GM21447 (cell line): ENCODE data around the gene DPAGT1.
"Not testable (repeated sequence)": the region's sequence is repeated elsewhere in the genome, so short reads cannot be mapped to it uniquely, and the experiment has no call there.

Experiments used
- ATAC-seq: cut with Tn5 transposase; IDR thresholded peaks from one replicate; pipeline ENCODE4 v1.9.1; 2021; ENCODE audit not compliant: unreplicated experiment

DPAGT1 gene

DNA sequence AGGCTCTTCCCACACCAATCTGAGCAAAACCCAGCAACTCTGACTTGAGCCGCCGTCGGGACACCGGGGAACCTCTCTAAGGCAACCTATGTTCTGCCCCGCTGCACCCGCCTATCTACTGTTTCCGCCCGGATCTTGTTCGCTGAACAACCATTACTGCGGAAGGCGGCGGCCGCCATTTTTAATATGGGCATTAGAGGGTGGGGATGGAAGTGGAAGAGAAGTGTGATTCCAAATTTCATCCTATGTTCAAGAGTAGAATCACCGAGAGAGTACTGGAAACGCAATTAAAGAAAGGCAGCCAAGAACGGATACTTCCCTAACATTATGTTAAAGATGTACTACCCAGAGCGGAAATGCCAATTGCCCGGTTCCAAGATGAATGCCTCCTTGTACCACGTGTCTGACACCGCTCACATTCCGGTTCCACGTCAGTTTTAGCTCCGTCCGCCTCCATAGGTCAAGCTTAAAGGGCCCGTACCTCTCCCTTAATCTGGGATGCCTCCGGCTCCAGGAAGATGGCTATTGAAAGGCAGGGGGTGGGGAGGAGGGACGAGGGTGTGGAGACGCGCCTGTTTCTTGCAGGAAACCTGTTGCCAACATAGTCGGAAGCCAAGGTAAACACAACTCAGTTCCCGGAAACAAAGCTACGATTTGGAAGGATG lies at the start of gene DPAGT1:
DPAGT1 (minus strand) TSS at position 95 of the 665 bp plus-strand sequence. CDS start 198 bp downstream, outside the sequence.
- peak; percentile 81 for ATAC-seq

DNA sequence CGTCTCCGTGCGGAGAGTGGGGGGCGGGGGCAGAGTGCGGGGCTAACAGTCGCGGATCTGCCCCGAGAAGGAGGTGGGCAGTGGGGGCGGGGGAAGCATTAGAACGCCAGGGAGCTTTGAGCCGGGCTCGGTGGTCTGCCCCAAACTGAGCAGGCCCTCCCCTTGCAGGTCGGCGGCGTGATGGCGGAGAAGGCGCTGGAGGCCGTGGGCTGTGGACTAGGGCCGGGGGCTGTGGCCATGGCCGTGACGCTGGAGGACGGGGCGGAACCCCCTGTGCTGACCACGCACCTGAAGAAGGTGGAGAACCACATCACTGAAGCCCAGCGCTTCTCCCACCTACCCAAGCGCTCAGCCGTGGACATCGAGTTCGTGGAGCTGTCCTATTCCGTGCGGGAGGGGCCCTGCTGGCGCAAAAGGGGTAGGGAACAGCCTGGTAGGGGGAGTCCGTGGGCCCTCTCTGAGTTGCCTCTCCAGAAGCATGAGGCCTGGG lies 48.2 kb upstream of the DPAGT1 start:
- no peak for ATAC-seq

DNA sequence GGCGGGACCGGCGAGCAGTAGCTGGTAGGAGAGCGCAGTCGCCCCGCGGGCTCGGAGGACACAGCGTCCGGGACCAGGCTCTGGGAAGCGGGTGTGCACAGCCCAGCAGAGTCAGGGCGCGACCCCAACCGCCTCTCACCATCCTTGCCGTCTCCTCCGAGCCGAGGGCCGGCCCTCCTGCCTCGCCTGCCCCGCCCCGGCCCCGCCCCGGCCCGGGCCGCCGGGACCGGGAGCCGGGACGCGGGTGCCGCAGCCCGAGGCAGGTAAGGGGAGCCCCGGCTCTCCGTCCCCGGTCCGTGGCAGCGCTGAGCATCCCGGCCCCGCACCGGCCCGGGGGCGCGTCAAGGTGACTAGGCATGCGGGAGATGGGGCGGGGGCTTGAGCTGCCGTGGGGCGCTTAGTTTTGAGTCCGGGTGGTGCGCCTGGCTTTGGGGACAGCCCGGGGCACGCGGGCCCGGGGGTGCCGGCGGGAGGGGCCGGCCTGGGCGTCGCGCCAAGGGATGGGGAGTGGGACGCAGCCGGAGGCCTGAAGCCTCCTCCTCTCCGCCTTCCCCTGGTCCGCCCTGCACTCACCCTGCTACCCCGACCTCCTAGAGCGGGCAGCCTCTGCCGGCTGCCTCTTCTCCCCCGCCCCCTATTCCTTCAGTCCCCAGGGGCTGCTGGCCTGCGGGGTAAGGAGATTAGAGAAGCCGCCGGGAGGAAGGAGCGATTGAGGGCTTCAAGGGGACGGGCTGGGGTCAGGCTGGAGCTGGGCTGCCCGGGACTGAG lies 47.5 kb upstream of the DPAGT1 start, which contains the start of gene ABCG4:
ABCG4 (plus strand) TSS at position 35 of the 768 bp plus-strand sequence. CDS start 914 bp downstream, outside the sequence.
- ATAC-seq, result no peak

DNA sequence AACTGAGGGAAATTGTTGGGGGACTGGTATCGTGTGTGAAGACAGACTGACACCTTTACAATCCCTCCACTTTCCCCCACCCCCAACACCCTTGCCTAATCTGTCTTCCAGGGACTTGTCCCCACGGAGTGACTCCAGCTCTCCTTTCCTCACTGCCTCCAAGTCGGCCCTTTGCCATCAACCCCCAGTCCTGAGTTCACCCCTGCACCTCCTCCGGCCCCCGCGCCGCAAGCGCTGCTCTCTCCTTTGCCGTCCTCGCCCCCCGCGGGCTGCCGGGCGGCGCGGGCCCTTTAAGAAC lies 47.0 kb upstream of the DPAGT1 start:
- ATAC-seq, result no peak

DNA sequence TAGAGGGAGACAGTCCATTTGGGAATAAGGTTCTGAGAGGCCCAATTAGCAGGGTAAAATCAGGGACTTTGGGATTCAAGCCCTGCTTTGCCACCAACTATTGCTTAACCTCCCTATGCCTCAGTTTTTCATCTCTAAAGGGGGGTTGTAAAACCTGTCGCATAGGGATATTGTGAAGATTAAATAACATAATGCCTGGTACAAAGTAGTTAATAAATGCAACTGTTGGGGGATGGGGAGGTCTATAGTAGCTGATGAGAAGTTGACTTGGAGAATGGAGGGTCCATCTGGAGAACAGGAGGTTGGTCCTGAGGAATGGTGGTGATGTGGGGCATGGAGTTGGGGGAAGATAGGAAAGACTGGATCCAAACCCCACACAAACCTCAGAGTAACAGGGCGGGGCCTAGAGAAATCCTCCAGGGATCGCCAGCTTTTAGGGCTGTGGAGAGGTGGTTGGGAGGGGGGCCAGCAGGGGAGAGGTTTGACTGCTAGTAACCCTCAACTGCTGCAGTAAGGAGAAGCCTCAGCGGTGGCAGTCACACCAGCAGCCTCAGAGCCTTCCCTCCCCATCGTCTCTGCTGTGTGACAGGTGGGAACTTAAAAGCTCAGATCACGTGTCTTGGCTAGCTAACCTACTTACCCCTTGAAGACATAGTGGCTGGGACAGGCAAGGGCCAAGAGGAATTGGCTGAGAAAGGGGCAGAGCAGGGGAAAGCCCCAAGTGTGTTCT lies 46.1 kb upstream of the DPAGT1 start:
- ATAC-seq, result no peak

DNA sequence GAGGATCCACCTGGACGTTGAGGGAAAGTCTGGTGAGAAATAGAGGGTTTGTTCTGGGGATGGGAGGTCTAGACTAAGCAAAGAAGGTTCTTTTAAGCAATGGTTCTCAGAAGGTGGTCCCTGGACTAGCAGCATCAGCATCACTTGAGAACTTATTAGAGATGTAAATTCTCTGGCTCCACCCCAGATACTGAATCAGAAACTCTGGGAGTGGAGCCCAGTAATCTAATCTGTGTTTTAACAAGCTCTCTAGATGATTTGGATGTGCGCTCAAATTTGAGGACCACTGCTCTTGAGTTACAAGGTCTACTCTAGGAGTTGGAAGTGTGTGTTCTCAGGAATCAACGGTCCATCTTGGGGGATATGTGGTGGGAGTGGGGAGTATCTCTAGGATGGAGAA lies 43.9 kb upstream of the DPAGT1 start:
- ATAC-seq, result no peak

DNA sequence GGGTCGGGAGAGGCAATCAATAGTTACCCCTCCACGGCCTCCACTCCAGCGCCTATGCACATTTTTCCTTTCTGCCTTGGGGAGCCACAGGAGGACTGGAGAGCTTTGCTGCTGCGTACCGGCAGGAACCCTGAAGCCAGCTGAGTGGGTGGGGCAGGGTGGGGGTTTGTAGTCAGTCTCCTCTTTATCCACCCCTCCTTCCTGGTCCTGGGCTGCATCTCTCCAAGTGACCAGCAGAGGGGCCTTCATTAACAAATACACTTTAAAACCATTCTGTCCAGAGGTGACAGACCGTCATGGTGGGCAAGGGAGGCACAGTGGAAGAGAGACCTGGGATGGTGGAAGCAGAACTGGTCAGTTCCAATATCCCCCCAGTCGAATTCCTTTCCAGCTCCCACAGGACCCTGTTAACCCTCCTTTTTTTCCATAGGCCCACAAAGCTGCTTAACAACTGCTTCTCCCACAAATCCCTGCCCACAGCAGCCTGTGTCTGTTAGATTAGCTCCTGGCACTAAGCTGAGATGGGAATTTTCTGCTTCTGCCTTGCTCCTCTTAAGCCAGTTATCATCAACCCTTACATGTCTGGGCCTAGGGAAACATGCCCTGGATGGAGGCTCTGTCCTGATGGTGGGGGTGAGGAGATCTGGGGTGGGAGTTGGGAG lies 43.3 kb upstream of the DPAGT1 start:
- no peak for ATAC-seq

DNA sequence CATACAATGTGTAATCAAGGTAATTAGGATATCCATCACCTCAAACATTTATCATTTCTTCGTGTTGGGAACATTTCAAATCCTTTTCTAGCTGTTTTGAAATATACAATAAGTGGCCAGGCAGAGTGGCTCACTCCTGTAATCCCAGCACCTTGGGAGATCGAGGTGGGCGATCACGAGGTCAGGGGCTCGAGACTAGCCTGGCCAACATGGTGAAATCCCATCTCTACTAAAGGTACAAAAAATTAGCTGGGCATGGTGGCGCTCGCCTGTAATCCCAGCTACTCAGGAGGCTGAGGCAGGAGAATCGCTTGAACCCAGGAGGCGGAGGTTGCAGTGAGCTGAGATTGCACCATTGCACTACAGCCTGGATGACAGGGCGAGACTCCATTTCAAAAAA lies 37.6 kb upstream of the DPAGT1 start:
- ATAC-seq, result not testable (repeated sequence)

DNA sequence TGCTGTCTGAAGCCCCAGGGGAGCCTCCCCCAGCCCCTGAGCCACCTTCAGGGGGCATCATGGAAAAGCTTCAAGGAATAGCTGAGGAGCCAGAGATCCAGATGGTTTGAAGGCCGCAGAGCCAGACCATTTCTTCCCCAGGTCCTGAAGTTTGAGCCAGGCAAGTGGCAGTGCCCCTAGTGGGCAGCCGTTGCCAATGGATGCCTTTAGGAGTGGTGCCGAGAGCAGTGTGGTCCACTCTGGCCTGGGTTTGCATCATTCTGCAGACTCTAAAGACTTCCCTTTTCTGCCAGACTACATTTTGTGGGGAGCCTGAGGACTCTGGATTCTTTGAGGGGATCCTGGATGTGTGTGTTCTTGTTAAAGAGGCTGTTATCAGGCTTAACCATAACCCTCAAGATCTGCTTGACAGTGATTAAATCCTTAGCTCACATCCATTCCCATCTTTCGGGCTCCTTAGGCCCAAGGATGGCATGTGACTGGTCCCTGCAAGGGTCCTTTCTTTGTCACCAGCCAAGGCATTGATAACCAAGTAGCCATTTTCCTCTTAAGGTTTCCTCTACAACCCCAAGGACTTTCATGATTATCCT lies 32.8 kb upstream of the DPAGT1 start:
- no peak for ATAC-seq

DNA sequence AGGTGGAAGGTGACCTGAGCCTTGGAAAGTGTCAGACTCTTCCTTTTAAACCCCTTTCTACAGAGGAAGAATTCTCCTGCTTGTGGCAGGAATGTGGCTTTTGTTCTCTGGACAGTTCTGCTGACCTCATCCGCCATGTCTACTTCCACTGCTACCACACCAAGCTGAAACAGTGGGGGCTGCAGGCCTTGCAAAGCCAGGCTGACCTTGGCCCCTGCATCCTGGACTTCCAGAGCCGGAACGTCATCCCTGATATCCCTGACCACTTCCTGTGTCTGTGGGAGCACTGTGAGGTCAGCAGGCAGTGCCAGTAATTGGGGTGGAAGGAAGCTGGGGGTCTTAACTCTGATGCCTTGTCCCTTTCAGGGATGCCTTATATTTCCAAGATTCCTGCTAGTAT lies 29.0 kb upstream of the DPAGT1 start:
- ATAC-seq, result no peak

DNA sequence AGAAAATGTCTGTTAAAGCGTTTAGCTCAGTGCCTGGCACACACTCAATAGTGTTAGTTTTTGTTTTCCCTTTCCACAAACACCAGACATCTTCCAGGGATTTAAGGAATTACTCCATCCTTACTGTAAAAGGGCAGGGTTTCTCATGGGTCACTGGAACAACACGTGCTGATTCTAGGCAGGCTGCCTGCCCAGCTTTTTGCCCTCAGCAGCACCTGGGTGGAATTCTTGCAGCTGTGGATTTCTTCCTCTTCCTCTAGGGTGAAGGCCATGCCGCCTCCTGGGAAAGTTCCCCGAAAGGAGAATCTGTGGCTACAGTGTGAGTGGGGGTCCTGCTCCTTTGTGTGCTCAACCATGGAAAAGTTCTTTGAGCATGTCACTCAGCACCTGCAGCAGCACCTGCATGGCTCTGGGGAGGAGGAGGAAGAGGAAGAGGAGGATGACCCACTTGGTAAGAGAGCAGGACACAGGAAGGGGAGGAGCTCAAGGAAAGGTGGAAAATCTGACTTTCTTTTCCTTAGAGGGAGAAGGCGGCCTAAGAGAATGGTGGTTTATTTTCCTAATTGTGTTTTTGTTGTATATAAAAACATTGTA lies 25.1 kb upstream of the DPAGT1 start:
- no peak for ATAC-seq

DNA sequence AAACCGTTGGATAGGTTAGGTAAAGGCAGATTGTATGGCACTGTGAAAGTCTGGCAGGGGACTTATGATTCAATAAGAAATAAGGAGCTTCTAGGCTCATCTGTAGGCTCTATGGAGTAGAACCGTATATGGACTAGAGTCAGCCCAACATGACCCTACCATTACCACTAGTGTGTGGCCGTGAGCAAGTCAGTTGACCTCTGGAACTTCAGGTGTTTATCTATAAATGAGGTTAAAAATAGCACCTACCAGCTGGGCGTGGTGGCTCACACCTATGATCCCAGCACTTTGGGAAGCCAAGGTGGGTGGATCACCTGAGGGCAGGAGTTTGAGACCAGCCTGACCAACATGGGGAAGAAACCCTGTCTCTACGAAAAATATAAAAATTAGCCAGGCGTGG lies 24.2 kb upstream of the DPAGT1 start:
- no peak for ATAC-seq

DNA sequence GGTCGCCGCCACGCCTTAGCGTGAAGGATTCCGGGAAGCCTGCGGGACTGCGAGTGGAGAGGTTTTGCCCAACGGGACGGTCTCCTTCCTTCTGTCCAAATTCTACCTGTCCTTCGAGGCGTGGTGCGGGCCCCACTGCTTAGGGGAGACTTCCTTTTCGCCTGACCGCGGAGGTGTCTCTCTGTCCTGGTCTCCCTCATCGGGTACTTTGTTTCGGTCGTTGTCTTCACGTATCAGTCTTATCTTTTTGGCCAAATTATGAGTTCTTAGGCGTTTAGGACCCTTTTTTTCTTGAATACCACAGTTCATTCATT lies 20.1 kb upstream of the DPAGT1 start:
- no peak for ATAC-seq

DNA sequence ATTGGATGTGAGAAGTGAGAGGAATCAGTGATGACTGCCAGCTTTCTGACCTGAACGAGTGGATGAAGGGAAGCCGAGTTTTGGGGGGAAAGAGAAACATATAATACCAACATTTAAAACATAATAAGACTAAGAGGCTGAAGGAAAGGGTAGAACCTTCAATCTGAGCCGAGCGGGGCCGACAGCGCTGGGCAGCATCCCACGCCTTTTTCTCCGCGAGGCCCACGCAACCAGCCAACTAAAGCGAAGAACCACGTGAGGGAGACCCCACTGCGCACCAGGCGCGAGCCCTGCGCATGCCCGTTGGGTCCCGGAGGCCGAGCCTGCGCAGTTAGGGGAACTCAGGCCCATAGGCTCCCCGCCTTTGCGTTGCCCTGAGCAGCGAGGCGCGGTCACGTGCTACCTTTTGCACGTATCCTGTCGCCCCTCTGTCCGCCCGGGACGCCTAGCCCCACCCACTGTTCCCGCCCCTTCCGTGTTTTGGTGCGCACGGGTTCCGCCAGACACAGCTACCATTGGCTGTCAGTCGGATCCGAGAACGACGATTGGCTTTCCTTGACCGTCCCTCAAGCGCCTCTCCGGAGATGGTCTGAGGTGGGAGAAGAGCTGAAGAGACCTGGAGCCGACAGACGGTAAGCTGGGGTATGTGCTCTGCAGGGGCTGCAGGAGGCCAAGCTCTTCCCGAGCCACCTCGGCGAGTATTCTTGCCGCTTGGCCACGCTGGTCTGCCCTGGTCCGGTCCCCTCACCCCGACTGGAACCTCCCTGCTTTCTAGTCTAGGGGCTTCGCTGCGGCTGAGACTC lies 19.6 kb upstream of the DPAGT1 start, which contains the start of gene HINFP:
HINFP (plus strand) TSS at position 573 of the 803 bp plus-strand sequence. CDS start 5,365 bp downstream, outside the sequence.
- peak; percentile 95 for ATAC-seq

DNA sequence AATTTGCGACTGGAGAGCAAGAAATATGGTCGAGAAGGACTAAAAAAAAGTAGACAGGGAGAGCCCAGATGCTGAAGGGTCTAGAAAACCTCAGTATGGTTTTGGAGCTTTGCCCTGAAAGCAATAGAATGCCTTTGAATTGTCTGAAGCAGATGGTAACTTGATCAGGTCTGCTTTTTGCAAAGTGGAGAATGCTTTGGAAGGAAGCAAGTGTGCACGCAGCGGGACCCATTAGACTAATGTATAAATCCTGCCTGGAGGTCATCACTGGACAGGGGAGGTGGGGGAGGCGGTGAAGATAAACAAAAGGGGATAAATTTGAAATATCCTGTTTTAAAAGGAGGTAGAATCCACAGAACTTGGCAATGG lies 19.0 kb upstream of the DPAGT1 start:
- ATAC-seq, result no peak

DNA sequence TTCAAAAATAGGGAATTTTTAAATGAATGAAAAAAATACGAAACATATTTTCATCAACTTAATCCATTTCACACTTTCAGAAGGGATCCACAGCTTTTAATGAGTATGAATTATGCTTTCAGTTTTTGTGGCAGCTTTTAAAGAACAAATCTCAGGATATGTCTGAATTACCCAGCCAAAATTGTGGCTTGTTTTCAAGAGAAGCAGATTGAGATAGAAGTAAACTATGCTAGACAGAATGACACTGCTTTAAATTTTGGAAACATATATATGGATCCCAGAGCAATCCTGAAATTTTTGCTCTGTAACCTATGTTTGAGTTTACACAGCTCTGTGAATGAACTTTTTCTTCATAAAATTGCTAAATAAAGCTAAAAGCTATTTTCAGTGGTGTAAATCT lies 17.3 kb upstream of the DPAGT1 start:
- ATAC-seq, result no peak

DNA sequence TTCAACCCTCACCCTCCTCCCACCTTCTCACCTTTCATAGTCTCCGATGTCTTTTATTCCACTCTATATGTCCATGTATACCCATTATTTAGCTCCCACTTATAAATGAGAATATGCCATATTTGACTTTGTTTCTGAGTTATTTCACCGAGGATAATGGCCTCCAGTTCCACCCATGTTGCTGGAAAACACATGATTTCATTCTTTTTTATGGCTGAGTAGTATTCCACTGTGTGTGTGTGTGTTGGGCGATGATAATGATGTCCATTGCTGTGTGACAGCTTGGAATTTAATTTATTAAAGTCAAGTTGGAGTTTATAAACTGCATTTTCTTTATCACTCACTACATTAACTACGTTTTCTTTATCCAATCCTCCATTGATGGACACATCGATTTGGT lies 16.6 kb upstream of the DPAGT1 start:
- ATAC-seq, result no peak

DNA sequence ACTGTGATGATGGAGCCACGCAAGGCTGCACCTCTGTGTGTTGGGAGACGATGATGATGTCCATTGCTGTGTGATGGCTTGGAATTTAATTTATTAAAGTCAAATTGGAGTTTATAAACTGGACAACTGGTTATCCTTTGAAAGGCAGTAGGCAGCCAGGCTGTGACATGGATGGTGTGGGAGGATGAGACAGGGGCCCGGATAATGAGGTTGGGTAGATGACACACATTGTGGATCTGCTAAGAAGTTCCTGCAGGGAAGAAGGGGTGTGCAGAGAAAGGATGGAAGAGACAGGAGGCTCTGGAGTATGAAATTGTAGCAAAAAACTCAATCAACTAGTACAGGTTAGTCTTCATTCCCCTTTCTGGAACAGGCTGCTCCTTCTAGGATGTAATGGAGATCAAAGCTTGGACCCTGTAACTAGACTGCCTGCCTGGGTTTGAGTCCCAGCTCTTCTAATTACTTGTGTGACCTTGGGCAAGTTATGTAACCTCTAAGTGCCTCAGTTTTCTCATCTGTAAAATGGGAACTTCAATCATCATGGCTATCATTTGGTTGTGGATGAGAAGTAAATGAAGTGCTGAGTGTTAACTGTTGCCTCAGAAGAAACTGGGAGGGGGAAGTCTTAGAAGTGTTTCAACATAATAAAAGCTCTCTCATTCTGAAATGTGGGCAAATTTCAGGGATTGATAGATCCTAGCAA lies 15.5 kb upstream of the DPAGT1 start:
- no peak for ATAC-seq

DNA sequence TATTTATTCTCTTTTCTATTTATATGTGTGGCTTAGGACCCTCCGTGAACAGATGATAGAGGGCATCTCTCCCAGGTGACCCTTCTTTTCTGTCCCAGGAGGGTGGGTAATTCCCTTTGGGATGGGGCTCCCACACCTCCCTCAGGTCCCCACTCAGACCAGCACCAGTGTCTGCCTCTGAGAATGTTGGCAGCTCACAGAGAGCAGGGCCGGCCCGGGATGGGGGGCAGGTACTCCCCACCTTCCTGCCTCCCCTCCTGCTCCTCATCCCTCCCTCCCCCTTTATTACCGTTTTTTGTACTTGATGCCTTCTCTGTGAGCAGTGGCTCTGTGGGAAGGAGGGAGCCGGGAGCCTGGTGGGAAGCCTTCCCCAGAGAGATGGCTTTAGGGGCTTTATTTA lies 14.9 kb upstream of the DPAGT1 start:
- ATAC-seq, result no peak
